HG03039 (cell line): ENCODE data around the gene IL18R1.
"Not testable (repeated sequence)": the region's sequence is repeated elsewhere in the genome, so short reads cannot be mapped to it uniquely, and the experiment has no call there.

Source experiments
- ATAC-seq: cut with Tn5 transposase; IDR thresholded peaks from one replicate; pipeline ENCODE4 v1.9.1; 2021; ENCODE audit warnings: mild to moderate bottlenecking, moderate library complexity; ENCODE audit not compliant: unreplicated experiment

The IL18R1 gene, protein sequence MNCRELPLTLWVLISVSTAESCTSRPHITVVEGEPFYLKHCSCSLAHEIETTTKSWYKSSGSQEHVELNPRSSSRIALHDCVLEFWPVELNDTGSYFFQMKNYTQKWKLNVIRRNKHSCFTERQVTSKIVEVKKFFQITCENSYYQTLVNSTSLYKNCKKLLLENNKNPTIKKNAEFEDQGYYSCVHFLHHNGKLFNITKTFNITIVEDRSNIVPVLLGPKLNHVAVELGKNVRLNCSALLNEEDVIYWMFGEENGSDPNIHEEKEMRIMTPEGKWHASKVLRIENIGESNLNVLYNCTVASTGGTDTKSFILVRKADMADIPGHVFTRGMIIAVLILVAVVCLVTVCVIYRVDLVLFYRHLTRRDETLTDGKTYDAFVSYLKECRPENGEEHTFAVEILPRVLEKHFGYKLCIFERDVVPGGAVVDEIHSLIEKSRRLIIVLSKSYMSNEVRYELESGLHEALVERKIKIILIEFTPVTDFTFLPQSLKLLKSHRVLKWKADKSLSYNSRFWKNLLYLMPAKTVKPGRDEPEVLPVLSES

GRCh38 chr2:102355526-102356380 lies at the start of gene IL18R1:
IL18R1 (plus strand) TSS chr2:102355796; CDS start chr2:102362661, 6,865 bp downstream.
- ATAC-seq = peak; percentile 86

DNA sequence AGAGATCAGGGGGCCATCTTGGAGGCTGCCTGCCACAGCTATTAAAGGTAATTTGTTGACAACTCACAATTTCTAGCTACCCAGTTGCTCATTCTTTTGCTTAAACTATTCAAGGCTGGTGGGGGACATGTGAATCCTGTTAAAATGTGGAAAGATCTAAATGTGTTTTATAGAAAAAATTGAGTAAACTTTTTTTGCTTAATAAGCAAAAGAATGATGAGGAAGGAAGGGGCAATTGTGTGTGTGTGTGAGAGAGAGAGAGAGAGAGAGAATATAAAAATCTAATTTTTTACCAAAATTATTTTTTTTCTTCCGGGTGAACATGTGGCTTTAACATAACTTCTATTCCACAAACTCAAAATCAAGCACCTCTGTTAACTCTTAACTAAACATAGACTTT lies 49.5 kb upstream of the IL18R1 start:
- ATAC-seq = no peak

GRCh38 chr2:102310964-102311640 lies 44.5 kb upstream of the IL18R1 start, which contains the start of gene IL1RL1:
IL1RL1 (plus strand) TSS chr2:102311563; CDS start chr2:102338265, 26,702 bp downstream.
- no peak for ATAC-seq

GRCh38 chr2:102313025-102313424 lies 42.6 kb upstream of the IL18R1 start:
- ATAC-seq = no peak

DNA sequence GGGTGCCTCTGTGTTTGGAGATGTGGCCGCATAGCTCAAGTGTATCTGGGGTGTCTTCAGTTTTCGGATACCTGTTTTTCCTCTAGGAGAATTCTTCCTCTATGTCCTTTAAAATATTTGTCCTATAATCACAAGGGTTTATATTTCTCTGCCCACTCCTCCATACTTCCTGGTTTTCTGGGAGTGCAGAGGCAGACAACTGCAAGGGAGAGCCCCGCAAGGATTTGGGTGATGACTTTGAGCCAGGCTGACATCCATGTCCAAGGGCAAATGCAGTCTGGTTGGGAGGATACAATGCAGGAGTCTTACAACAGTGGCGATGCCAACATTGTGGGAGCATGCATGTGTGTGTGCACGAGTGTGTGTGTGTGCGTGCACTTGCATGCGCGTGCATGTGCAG lies 42.1 kb upstream of the IL18R1 start:
- ATAC-seq = no peak

- no peak for ATAC-seq
These were observed 41.6 kb upstream of the IL18R1 start for GRCh38 chr2:102313950-102314349.

GRCh38 chr2:102315921-102316320 lies 39.7 kb upstream of the IL18R1 start:
- no peak for ATAC-seq

- ATAC-seq = no peak
These were observed 37.9 kb upstream of the IL18R1 start for GRCh38 chr2:102317715-102318114.

DNA sequence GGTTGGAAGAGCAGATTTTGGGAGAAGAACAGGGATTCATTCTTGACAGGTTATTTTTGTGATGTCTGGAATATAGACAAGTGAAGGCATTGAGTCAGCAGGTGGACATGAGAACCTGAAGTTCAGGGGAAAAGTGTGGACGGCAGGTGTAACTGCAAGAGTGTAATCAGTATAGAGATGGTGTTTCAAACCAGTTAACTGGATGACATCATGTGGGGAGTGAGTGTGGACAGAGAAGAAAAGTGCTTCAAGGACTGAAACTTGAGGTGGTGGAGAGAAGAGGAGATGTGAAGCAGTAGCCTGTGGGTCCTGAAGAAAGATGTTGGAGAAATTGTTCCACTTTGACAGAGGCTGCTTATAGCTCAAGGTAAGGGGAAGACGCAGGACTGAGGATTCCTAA lies 37.2 kb upstream of the IL18R1 start:
- ATAC-seq = no peak

GRCh38 chr2:102321941-102322719 lies 33.5 kb upstream of the IL18R1 start:
- ATAC-seq = no peak

GRCh38 chr2:102324914-102325313 lies 30.7 kb upstream of the IL18R1 start:
- ATAC-seq = not testable (repeated sequence)

- ATAC-seq = no peak
These were observed 24.1 kb upstream of the IL18R1 start for GRCh38 chr2:102331311-102331980.

DNA sequence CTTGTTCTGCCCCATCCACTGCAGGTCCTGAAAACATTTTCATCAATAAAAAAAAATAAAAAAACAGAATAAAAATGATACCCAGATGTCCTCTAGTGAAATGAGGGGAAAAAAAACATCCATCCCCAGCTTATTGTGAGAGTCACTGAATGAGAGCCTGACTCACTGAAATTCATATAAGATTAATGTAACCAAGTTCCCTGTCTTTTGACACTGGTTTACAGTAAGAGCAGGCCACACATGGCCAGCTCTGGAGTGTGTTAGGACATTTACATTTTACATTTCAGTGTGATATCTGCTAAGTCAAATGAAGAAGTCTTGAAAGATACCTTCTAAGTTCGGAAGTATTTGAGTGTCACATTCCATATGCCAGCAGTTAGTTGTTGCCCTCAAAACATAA lies 21.1 kb upstream of the IL18R1 start:
- ATAC-seq = no peak

DNA sequence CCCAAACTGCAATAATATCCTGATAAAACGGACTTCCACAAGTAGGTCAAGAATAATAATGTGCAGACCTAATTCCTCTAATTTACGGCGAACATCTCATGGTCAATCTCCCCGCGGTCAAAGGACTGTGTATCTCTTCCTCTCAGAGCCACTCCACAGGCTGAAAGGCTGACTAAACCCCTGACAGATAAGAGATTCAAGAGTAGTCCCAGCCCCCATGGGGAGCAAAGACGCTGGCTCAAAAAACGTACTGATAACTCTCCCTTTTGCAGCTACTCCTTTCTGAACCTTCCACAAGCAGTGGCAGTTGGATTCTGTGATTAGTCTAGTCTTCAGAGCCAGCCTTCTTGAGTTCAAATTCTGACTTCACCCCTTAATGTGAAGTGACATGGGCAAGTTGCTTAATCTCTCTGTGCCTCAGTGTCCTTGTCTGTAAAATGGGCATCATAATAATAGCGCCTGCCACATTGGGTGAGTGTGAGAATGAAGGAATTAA lies 19.7 kb upstream of the IL18R1 start:
- ATAC-seq = no peak

- no peak for ATAC-seq
These were observed 19.1 kb upstream of the IL18R1 start for GRCh38 chr2:102336502-102336945.

DNA sequence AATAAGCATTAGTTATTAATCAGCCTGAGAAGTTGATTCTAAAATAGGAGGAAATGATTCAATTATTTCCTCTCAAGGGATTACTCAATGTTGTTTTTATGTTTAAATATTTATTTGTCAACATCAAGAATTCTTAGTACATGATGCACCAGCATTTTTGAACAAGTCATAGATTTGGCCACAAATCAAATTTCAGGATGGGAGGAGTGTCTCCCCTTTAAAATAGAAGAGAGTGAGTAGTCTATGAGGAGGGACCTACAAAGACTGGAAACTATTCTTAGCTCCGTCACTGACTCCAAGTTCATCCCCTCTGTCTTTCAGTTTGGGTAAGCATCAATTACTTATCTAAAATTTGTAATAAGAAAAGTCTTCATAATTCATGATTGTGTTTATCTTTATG lies 18.6 kb upstream of the IL18R1 start:
- ATAC-seq = no peak

- ATAC-seq = no peak
These were observed 17.9 kb upstream of the IL18R1 start for GRCh38 chr2:102337481-102338386.

- ATAC-seq = no peak
These were observed 14.8 kb upstream of the IL18R1 start for GRCh38 chr2:102340778-102341177.
